Fibroblast of villous mesenchyme (primary cell): ENCODE measurements around the gene NCL. TPM values are rescaled to one million over a fixed set of nuclear protein-coding genes. Genes with fewer than 3 reads are reported as not detected.
A peak's percentile ranks its signal among the peaks of the same experiment; 100 is the strongest.

ENCODE experiments used
- DNase-seq: peaks from one replicate; pipeline ENCODE4 v3.0.0-alpha.2; 2010; ENCODE audit warnings: low read depth
- H3K4me3 ChIP-seq: 2 replicates; pipeline ENCODE4 v1.5.1; 2011; ENCODE audit warnings: low read depth, mild to moderate bottlenecking, low read length
- CTCF ChIP-seq: IDR thresholded peaks from 2 replicates; pipeline ENCODE4 v1.5.1; 2012; ENCODE audit warnings: low read depth, mild to moderate bottlenecking, low read length; ENCODE audit not compliant: insufficient read depth
- total RNA-seq: library from RNA; depleted of rRNA; stranded (reverse); fragments of >200 nt; gene quantifications from 2 replicates; pipeline ENCODE4 v1.2.3, GENCODE V29; 2012

NCL gene
- total RNA-seq, 1 donor, result 103 TPM

GRCh38 chr2:231494669-231495068, 30.4 kb upstream of the NCL start:
- H3K4me3 ChIP-seq, result no peak overlapping the region
- DNase-seq, result no peak
- no peak for TF ChIP-seq CTCF

- no peak overlapping the region for H3K4me3 ChIP-seq
- DNase-seq, result no peak
- no peak for TF ChIP-seq CTCF
Measured at GRCh38 chr2:231490801-231491200, 26.5 kb upstream of the NCL start.

- H3K4me3 ChIP-seq, result no peak overlapping the region
- peak; percentile 47 for TF ChIP-seq CTCF
- DNase-seq, result no peak
Measured at GRCh38 chr2:231489990-231490389, 25.7 kb upstream of the NCL start.

- DNase-seq, result no peak
- H3K4me3 ChIP-seq, result no peak overlapping the region
- no peak for TF ChIP-seq CTCF
Measured at GRCh38 chr2:231488331-231488730, 24.0 kb upstream of the NCL start.

- TF ChIP-seq CTCF, result no peak
- no peak for DNase-seq
- no peak overlapping the region for H3K4me3 ChIP-seq
Measured at GRCh38 chr2:231486851-231487596, 22.7 kb upstream of the NCL start.

GRCh38 chr2:231483398-231484329, 19.4 kb upstream of the NCL start:
- H3K4me3 ChIP-seq, result peak overlapping the region; percentile 43
- peak; percentile 10 for DNase-seq
- no peak for TF ChIP-seq CTCF
